Left lung (tissue), 10 donors: ENCODE data around the gene KCNA1. TPM values are rescaled to one million over a fixed set of nuclear protein-coding genes. Genes with fewer than 3 reads are reported as not detected.

Experiments
- ATAC-seq: fragments of 200-7000 bp; cut with Tn5 transposase; one replicate; pipeline ENCODE4 v1.9.1; 2020; ENCODE audit warnings: moderate library complexity
- DNase-seq, 4 donors: peaks; one replicate each; pipeline ENCODE4 v3.0.0-alpha.2; 2013 to 2020
- H3K27ac ChIP-seq, 2 donors: fragments of 200-600 bp; sonication (generic) in 1 of 2; one replicate each; pipeline versions ENCODE4 v1.5.0 to v1.8.0; 2020 to 2021
- H3K27me3 ChIP-seq, 2 donors: fragments of 200-600 bp; sonication (generic) in 1 of 2; one replicate each; pipeline versions ENCODE4 v1.5.0 to v1.8.0; 2020 to 2021
- H3K36me3 ChIP-seq, 2 donors: fragments of 200-600 bp; sonication (generic) in 1 of 2; one replicate each; pipeline versions ENCODE4 v1.5.0 to v1.8.0; 2020 to 2021
- H3K4me1 ChIP-seq, 2 donors: fragments of 200-600 bp; one replicate each; pipeline ENCODE4 v1.8.0; 2021
- H3K4me3 ChIP-seq, 2 donors: fragments of 200-600 bp; sonication (generic) in 1 of 2; one replicate each; pipeline versions ENCODE4 v1.5.0 to v1.8.0; 2020 to 2021; ENCODE audit warnings: mild to moderate bottlenecking in 1 of 2
- H3K9me3 ChIP-seq, 2 donors: fragments of 200-600 bp; sonication (generic) in 1 of 2; one replicate each; pipeline versions ENCODE4 v1.5.0 to v1.8.0; 2020 to 2021
- CTCF ChIP-seq, 2 donors: fragments of 200-600 bp; sonication (generic) in 1 of 2; IDR thresholded peaks; one replicate each; pipeline versions ENCODE4 v1.5.0 to v1.8.0; 2021; ENCODE audit warnings: antibody characterized with exemption in 2 of 2
- intact Hi-C, 2 donors: fragments of 100-400 bp; cut with DNase I; formaldehyde crosslinking; loops; one replicate each; pipeline versions ENCODE4 v1.11.2 to v1.14.2; 2022
- polyA plus RNA-seq, 6 donors: library from polyadenylated mRNA; unstranded; fragments of 120-200 nt; gene quantifications; one replicate each; pipeline ENCODE4 v1.2.1, GENCODE V29; 2013; ENCODE audit not compliant: insufficient read length in 6 of 6
- total RNA-seq, 2 donors: library from RNA; stranded (reverse); fragmentation: NEBNext Ultra II Directional; extraction: Animal tissue kit (Norgen Biotek cat#: 25700); gene quantifications; one replicate each; pipeline ENCODE4 v1.2.1, GENCODE V29; 2021
- donor health status: DM: no; HTN: yes; CAD: no.
- donor health status: DM: no; HTN: no; CAD: no.

Gene KCNA1
- total and polyA plus RNA-seq, 8 donors, result 0.08 to 0.09 TPM; not detected in 6

GRCh38 chr12:4962539-4963486 lies 53.1 kb downstream of the KCNA1 start:
- intact Hi-C loops, result no loop called here
- no peak for TF ChIP-seq CTCF (IDR thresholded peaks at IDR 0.05)
- peaks cover 0 to 71% of the 10 kb centered on the region in 2 donors for H3K27me3 ChIP-seq

More at GRCh38 chr12:4962539-4963486, 53.1 kb downstream of the KCNA1 start:
- H3K4me3 ChIP-seq, result no peak overlapping the region
- H3K9me3 ChIP-seq, result no peaks in the 10 kb centered on the region
- no peaks in the 10 kb centered on the region for H3K4me1 ChIP-seq
- ATAC-seq, result no peak
- no peak for DNase-seq
- no peak overlapping the region for H3K27ac ChIP-seq
- H3K36me3 ChIP-seq, result no peaks in the 10 kb centered on the region

Other genes starting within 250 kb of the KCNA1 start
- under 1 TPM; 0.09 to 0.50 TPM for gene GALNT8, start 189.5 kb upstream of the KCNA1 start, total RNA-seq
- gene GALNT8, start 189.5 kb upstream of the KCNA1 start, polyA plus RNA-seq, result 1 to 10 TPM in 5 of 6 donors, under 1 TPM in 1; 0.95 to 2.3 (median 1.5) TPM
- gene KCNA5, start 134.0 kb downstream of the KCNA1 start, total RNA-seq, result 1 to 10 TPM in 1 of 2 donors, under 1 TPM in 1; 0.50 to 1.7 TPM
- gene KCNA5, start 134.0 kb downstream of the KCNA1 start, polyA plus RNA-seq, result 1 to 10 TPM in 5 of 6 donors, under 1 TPM in 1; 0.98 to 1.8 (median 1.1) TPM